Prostate gland (tissue), 2 donors: ENCODE results near the gene SEMA3F.

Source experiments
- POLR2A ChIP-seq: fragments of 450-650 bp; IDR thresholded peaks from one replicate; pipeline ENCODE4 v1.6.1; 2016; ENCODE audit warnings: antibody characterized with exemption, mild to moderate bottlenecking
- POLR2AphosphoS5 ChIP-seq: sonication (generic); formaldehyde crosslinking; IDR thresholded peaks from one replicate; pipeline ENCODE4 v1.6.1; 2017; ENCODE audit warnings: antibody characterized with exemption
- TF ChIP-seq, protein P1 (sequence below), 4 experiments: fragments of 200-600 bp in 2 of 4; fragments of 450-650 bp in 2 of 4; sonication (generic) in 2 of 4; IDR thresholded peaks; 1 replicate in 3 of 4; 2 replicates in 1 of 4; pipeline ENCODE4 v1.5.1; 2016 to 2019; ENCODE audit warnings: antibody characterized with exemption in 4 of 4, mild to moderate bottlenecking in 2 of 4, moderate library complexity in 2 of 4

DNA sequence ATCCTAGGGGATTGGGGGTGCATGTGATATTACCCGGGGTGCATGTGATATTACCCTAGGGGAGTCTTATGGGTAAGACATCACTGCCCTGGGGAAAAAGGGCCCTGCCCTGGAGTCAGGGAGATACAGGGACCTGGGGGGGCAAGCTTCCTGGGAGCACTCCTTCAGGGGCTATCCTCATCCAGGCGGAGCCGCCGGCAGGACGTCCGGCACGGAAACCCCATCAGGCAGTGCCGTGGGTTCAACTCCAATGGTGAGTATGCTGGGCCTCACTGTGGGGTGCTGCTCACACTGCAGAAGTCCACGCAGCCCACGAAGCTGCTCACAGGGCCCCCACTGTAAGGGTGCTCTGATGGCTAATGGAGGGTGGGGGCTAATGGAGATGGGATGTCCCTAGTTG lies 31.0 kb downstream of the SEMA3F start:
- TF ChIP-seq, protein P1, sequence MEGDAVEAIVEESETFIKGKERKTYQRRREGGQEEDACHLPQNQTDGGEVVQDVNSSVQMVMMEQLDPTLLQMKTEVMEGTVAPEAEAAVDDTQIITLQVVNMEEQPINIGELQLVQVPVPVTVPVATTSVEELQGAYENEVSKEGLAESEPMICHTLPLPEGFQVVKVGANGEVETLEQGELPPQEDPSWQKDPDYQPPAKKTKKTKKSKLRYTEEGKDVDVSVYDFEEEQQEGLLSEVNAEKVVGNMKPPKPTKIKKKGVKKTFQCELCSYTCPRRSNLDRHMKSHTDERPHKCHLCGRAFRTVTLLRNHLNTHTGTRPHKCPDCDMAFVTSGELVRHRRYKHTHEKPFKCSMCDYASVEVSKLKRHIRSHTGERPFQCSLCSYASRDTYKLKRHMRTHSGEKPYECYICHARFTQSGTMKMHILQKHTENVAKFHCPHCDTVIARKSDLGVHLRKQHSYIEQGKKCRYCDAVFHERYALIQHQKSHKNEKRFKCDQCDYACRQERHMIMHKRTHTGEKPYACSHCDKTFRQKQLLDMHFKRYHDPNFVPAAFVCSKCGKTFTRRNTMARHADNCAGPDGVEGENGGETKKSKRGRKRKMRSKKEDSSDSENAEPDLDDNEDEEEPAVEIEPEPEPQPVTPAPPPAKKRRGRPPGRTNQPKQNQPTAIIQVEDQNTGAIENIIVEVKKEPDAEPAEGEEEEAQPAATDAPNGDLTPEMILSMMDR (IDR thresholded peaks at IDR 0.05), result no peak
- TF ChIP-seq POLR2A (no peak), POLR2AphosphoS5 (no peak)
